HG03378 (cell line): ENCODE data around the gene NKAIN2.
A peak's percentile ranks its signal among the peaks of the same experiment; 100 is the strongest.

Experiments used
- ATAC-seq: cut with Tn5 transposase; IDR thresholded peaks from one replicate; pipeline ENCODE4 v1.9.1; 2021; ENCODE audit warnings: mild to moderate bottlenecking, moderate library complexity; ENCODE audit not compliant: unreplicated experiment

Gene NKAIN2

DNA sequence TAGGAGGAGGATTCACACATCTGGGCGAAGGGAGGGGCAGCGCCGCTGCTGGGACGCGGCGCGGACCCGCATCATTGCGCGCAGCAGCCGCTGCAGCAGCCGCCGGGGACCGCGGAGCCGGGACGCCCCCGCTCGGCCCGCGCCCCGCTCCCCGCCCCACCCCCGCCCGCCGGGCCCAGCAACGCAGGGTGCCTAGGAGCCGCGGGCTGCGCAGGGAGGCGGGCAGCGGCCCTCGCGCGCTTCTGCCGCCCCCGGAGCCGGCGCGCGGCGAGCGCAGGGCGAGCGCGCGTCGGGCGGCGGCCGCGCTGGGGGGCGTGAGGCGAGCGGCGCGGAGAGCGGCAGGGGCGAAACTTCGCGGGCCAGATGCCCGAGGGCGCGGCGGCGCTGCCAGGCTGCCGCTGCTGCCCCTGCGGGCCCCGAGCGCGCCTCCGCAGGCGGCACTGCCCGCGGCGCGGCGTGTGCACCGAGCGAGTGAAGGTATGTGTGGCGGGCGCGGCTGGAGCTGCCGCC is at the start of gene NKAIN2:
Gene NKAIN2 (plus strand): TSS at position 362 of the 510 bp plus-strand sequence.
- ATAC-seq = peak; percentile 9

DNA sequence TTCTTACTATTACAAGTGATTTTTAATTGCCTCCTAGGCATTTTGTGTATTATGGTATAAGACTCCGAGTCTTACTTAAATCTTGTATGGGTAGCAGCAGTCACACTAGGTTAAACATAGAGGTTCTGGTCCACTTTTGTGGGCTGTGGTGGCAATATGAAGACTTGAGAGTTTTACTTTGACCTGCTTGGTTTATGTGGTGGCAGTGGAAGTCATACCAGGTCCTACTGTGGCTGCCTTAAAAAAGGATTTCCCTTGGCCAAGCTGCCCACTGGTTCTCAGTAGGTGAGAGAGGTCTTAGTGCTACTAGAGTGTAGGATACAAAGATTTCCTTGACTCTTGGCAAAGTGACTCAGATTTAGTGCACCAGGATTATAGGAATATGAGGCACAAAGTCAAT is 44.2 kb upstream of the NKAIN2 start:
- ATAC-seq = no peak

DNA sequence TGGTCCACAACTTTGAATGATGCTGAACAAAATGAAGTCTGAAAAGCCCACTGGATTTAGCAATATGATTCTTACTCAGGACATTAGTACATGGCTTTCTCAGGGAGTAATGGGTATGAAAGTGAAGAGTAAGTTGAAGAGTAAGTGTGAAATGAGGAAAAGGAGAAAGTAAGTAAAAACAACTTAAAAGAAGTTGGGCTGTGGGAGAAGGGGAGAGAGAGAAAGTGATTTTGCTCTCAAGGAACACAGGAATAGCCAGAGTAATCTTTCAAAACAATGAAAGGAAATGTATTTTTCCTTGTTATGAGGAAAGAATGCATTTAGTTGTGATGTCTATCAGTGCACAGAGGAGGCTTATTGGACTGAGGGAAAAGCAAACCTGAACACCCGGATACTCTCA is 39.8 kb upstream of the NKAIN2 start:
- no peak for ATAC-seq

- ATAC-seq = no peak
These were observed 38.9 kb upstream of the NKAIN2 start for GRCh38 chr6:123764722-123765121.

DNA sequence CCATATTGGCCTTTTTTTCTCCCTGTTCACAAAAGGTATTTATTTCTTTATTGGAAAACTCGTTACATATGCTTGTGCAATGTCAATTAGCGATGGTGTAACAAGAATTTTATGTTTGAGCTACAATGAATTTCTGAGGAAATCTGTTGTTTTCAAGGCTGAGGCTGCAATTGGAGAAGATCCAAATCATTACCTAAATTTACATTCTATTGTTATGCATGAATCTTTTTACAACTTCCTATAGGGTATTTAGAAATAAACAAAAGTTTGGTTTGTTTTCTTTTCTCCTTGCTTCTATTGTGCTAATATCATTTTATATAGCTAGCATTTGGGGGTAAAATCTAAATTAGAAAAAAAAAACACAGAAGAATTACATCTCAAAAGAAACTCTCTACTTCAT is 34.7 kb upstream of the NKAIN2 start:
- ATAC-seq = no peak

- no peak for ATAC-seq
These were observed 34.2 kb upstream of the NKAIN2 start for GRCh38 chr6:123769431-123769830.

GRCh38 chr6:123770247-123770949 is 33.3 kb upstream of the NKAIN2 start:
- peak; percentile 70 for ATAC-seq

DNA sequence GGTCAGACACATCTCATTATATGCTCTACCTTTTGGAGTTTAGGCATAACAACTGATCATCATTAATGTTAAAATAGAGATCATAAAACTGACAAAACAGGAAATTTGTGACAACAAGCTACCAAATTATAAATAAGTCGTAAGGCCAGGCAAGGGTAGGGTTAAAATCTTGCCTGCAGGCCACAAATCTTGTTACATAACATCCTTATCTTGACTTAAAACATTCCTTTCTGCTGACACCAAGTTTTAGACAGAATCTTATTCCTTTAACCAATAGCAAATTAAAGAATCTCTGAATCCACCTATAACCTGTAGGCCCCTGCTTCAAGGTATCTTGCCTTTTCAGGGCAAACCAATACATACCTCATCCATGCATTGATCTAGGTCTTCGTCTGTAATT is 32.5 kb upstream of the NKAIN2 start:
- no peak for ATAC-seq

GRCh38 chr6:123777563-123777962 is 26.1 kb upstream of the NKAIN2 start:
- no peak for ATAC-seq

- ATAC-seq = no peak
These were observed 23.6 kb upstream of the NKAIN2 start for GRCh38 chr6:123780021-123780420.

DNA sequence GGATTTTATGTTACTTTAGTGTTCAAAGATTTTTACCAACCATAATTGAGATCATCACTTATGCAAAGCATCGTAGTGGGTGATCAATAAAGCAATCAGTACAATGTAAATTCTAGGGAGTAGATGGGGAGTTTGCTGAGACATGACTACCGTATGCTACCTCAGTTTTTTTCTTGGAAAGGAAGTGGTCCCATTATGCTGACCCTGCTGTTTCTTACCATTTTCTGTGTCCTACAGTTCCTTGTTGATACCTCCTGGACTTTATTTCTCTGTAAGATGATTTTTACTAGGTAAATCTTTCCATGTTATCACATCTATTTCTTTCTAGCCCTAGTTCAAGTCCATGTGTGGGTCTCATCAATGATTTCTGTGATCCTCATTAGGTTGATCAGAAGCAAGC is 19.3 kb upstream of the NKAIN2 start:
- no peak for ATAC-seq

GRCh38 chr6:123785039-123785438 is 18.6 kb upstream of the NKAIN2 start:
- ATAC-seq = no peak

- ATAC-seq = no peak
These were observed 15.3 kb upstream of the NKAIN2 start for GRCh38 chr6:123788319-123788718.

DNA sequence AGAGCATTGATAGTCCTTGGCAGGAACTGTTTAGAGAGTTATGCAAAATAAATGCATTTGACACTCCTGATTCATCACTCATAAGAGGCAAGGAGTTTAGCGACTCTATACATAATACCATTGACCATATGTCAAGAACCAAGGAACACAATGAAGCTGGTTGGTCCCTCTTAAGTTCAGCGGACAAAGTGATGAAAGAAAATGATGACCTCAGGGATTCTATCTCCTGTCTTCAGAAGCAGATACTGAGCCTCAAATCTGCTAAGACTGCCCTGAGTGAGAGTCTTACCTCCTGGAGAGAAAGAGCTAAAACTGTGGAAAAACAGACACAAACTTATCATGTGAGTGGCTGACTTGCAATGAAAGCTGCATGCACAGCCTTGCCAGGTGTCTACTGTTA is 9.5 kb upstream of the NKAIN2 start:
- ATAC-seq = no peak

DNA sequence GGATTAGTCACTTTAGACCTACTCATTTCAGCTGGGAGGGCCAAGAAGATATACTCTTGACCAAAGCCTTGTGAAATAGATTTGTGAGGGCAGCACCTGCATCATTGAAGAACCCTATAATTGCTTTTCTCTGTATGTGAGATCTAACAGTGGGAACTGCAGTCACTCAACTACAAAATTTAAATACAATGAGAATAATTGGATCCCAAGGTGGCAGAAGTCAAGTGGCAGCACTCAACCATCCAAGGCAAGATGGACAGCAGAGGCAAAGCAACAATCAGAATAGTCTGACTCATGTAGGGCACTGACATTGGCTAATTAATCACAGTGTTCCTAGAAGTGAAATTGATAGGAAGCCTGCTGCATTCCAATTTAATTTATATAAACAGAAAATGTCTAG is 8.9 kb upstream of the NKAIN2 start:
- ATAC-seq = no peak

DNA sequence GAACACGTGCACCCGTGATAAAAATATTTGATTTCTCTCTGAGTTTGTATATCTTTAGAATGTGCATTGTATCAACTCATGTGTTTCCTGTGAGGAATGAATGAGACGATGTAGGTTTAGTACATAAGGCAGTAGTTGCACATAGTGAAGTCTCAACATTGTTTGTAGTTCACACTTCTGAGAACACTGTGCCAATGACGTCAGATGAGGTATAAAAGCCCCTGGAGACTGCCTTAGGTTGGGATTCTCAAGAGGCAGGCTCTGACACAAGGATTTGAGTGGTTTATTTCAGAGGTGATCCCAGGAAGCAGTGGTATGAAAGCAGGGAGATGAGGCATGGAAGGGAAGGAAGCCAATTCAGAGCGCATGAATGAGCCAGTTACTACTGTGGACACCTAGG is 2.6 kb upstream of the NKAIN2 start:
- ATAC-seq = no peak

GRCh38 chr6:123802351-123802696 is 1.3 kb upstream of the NKAIN2 start:
- ATAC-seq = peak; percentile 13

DNA sequence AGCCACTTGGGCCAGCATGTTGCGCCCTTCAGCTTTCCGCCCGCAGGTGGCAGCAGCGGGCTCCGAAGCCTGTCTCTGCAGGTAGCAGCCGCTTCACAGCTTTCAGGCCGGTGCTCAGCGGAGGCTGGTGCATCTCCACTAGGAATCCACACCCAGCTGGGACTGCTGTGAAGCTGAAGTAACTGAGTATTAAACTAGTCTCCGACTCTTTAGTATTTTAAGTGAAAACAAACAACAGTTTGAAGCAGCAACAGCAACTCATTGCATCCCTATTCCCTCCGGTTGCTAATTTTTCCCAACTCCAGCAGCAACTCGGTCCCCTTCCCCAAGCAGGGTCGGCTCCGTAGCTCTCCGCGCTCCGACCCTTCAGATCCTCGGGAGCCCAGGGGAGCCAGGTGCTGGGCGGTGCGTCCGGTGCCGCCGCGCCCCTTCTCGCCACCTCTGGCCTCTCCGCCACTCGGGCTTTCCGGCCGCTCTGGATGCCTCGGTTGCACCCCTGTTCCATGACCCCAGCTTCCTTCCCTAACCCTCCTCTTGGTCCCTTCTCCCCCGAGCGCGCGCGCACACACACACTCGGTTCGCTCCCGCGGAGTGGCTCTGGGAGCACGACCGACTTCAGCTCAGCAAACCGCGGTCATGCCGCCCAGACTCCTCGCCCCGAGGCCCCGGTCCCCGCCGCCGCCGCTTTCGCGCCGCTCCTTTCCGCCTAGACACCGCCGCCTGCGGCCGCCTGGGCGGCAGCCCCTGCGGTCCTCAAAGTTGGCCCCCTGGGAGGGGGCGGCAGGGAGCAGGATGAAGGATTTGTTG is 765 bp upstream of the NKAIN2 start:
- ATAC-seq = peak; percentile 96

DNA sequence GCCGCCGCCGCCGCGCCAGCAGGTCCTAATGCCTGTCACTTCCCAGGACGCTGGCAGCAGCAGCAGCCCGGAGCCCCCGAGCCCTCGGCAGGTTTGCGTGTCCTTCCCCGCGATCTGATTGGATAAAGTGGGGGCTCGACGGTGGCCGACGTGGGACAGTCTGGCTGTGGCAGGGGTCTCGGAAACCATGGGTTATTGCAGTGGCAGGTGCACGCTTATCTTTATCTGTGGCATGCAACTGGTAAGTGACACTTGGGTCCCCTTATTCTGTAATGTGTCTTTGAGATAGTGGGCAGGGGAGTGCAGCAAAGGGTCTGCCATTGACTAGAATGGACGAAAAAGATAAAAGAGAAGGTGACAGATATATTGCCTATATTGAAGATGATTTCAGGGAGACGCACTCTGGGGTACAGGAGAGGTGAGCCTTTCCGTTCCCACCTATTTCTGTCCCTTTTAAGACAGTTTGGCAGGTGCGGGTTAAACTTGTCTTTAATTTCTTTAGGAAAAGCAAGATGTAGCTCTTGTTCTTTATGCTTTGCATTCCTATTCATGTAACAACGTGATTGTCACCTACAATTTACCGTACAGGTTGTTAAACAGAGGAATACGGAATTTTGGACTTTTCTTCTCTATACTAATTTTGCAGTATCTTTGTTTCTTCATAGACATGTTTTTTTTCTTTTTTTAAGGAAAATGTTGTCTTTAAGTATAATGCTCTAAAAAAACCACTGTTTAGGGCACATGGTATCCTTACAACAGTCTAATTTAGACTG is 535 bp downstream of the NKAIN2 start:
- ATAC-seq = no peak

DNA sequence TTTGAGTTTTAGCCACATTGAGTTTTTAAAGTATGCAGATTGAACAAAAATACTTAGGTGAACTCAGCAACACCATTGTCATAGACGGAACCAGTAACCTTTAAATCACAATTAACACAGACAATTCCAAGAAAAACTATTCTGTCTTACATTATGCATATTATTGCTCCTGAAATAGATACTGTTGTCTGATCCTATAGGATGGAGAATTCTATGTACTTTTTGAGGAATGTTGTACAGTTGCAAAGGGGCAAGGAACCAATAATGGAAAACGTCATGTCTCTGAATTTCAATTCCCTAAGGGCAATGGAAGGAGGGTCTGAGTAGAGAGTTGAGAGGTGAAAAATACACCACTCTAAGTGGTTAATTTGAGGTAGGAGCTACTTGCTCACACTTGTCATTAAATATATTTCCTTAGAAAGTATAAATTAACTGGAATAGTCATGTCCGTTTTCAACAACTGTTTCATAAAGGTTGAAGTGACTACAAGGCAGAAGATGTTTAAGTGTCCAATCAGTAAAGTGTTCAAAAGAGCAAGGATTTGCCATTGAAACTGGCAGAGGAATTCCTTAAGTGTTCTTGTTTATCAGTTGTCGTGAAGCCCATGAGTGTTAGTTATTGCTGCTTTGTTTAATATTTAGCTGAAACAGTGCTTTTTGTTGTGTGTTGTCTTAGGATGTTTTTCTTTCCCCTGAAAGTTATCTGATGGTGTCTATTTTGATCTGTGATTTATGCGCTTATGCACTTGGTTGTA is 1.3 kb downstream of the NKAIN2 start:
- ATAC-seq = no peak

DNA sequence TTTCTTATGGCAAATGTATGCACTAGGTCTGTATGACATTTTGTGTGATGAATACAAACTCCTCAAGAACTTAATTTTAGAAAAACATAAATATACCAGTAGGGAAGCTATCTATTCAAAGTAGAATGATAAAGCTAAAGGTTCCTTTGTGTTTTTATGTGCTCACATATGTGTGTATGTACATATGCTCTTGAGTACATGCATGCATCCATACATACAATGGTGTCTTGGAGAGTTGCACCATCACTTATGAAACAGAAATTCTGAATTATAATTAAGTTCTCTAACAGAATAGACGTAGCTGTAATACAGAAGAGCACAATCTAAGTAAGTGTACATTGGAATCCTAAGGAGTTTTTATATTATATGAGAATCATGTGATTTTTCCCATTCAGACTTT is 2.3 kb downstream of the NKAIN2 start:
- ATAC-seq = no peak
